Measurements from ENCODE around the gene RNF17.

DNA sequence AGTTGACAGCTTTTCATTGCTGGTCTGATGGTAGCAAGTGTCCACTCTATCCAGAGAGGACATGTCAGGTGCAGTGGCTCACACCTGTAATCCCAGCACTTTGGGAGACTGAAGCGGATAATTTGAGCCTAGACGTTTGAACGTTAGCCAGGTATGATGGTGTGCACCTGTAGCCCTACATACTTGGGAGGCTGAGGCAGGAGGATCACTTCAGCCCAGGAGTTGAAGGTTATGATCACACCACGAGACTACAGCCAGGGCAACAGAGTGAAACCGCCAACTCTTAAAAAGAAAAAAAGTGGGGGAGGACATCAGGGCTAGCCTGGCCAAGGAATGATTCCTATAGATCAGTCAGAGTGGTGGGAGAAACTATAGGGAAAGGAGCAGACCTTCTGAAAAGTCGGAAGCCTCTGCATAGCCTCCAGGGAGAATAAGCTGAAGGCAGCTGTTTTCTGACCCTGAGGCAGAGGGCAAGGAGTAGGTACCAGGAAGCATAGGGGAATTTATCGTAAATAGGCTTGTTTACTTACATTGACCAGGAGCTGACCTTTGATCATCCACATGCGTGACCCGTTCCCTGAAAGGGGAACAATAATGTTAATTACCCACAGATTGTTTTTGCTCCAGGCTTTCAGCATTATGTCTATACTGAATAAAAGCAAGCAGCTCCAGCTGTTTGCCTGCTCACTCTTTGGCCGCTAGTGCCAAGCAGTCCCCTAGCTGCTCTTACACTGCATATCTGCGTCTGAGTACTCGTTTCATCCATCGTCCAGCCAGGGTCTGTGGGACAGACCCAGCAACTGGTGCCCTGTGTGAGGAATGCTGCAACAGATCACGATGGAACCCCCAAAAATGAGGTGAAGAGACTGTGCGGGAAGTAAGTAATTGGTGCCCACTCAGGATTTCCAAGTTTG is 161.6 kb downstream of the RNF17 start:
- TF ChIP-seq CTCF (IDR thresholded peaks at IDR 0.05; ENCODE audit: insufficient read depth, low read depth, low read length) (no peak), EZH2 (IDR thresholded peaks at IDR 0.05; ENCODE audit: insufficient read depth, low read length) (no peak)

Measured in astrocyte (in vitro differentiated cells and primary cell).